GM19395 (cell line): ENCODE results near the gene CCDC154.

ENCODE experiments used
- ATAC-seq: cut with Tn5 transposase; IDR thresholded peaks from one replicate; pipeline ENCODE4 v1.9.1; 2021; ENCODE audit warnings: mild to moderate bottlenecking, moderate library complexity; ENCODE audit not compliant: unreplicated experiment

CCDC154 gene

GRCh38 chr16:1397779-1398178 lies 46.6 kb downstream of the CCDC154 start:
- ATAC-seq: no peak

GRCh38 chr16:1395444-1396031 lies 48.8 kb downstream of the CCDC154 start:
- no peak for ATAC-seq

- no peak for ATAC-seq
Measured at GRCh38 chr16:1394367-1394951, 49.9 kb downstream of the CCDC154 start.

GRCh38 chr16:1393613-1394176 lies 50.7 kb downstream of the CCDC154 start:
- ATAC-seq: no peak

GRCh38 chr16:1392826-1393225 lies 51.5 kb downstream of the CCDC154 start:
- ATAC-seq: no peak

- no peak for ATAC-seq
Measured at GRCh38 chr16:1390239-1390779, 54.0 kb downstream of the CCDC154 start.

GRCh38 chr16:1389762-1390161 lies 54.6 kb downstream of the CCDC154 start:
- ATAC-seq: no peak

GRCh38 chr16:1387331-1387730 lies 57.0 kb downstream of the CCDC154 start:
- no peak for ATAC-seq

GRCh38 chr16:1385232-1385631 lies 59.1 kb downstream of the CCDC154 start:
- no peak for ATAC-seq
